Neural cell (in vitro differentiated cells): Measurements from ENCODE around the gene CCDC69. TPM values are rescaled to one million over a fixed set of nuclear protein-coding genes. Genes with fewer than 3 reads are reported as not detected.
"Not testable (repeated sequence)": the region's sequence is repeated elsewhere in the genome, so short reads cannot be mapped to it uniquely, and the experiment has no call there.

Experiments
- H2AFZ ChIP-seq: fragments of 200-600, 300-800 bp; sonication (generic), shearing (Covaris generic); 2 replicates; pipeline ENCODE4 v1.6.0; 2014; ENCODE audit warnings: low read depth, mild to moderate bottlenecking, antibody characterized with exemption, low read length, moderate library complexity
- H3F3A ChIP-seq: fragments of 200-600 bp; shearing (Covaris generic); 2 replicates; pipeline ENCODE4 v1.6.1; 2016; ENCODE audit warnings: mild to moderate bottlenecking, moderate library complexity, mixed read lengths, antibody characterized with exemption, low read length; ENCODE audit not compliant: insufficient read depth, poor library complexity, severe bottlenecking
- H3K27ac ChIP-seq: fragments of 200-600, 300-800 bp; sonication (generic), shearing (Covaris generic); 2 replicates; pipeline ENCODE4 v1.5.1; 2014; ENCODE audit warnings: mild to moderate bottlenecking, low read length, moderate library complexity
- H3K27me3 ChIP-seq: fragments of 300-800, 200-600 bp; sonication (generic), shearing (Covaris generic); 2 replicates; pipeline ENCODE4 v1.6.0; 2014; ENCODE audit warnings: mild to moderate bottlenecking, low read depth, low read length, moderate library complexity; ENCODE audit not compliant: insufficient read depth
- H3K36me3 ChIP-seq: fragments of 300-800, 200-600 bp; sonication (generic), shearing (Covaris generic); 2 replicates; pipeline ENCODE4 v1.5.1; 2014; ENCODE audit warnings: mild to moderate bottlenecking, antibody characterized with exemption, low read length, moderate library complexity; ENCODE audit not compliant: insufficient read depth
- H3K4me2 ChIP-seq: fragments of 300-800, 200-600 bp; sonication (generic), shearing (Covaris generic); 2 replicates; pipeline ENCODE4 v1.6.0; 2014; ENCODE audit warnings: mild to moderate bottlenecking, low read length
- H3K4me3 ChIP-seq: fragments of 300-800, 200-600 bp; sonication (generic), shearing (Covaris generic); 2 replicates; pipeline ENCODE4 v1.5.1; 2014; ENCODE audit warnings: mild to moderate bottlenecking, low read length, moderate library complexity
- H3K79me2 ChIP-seq: fragments of 200-600 bp; shearing (Covaris generic); replicated peaks from 2 replicates; pipeline ENCODE4 v1.6.0; 2014; ENCODE audit warnings: mild to moderate bottlenecking, low read length, moderate library complexity; ENCODE audit not compliant: insufficient read depth
- H3K9ac ChIP-seq: fragments of 300-800, 200-600 bp; sonication (generic), shearing (Covaris generic); 2 replicates; pipeline ENCODE4 v1.6.1; 2016; ENCODE audit warnings: mild to moderate bottlenecking, low read length, mixed read lengths
- H3K9me2 ChIP-seq: fragments of 200-600 bp; shearing (Covaris generic); 2 replicates; pipeline ENCODE4 v1.6.1; 2016; ENCODE audit warnings: mild to moderate bottlenecking, low read length, mixed read lengths; ENCODE audit not compliant: insufficient read depth
- H3K9me3 ChIP-seq: fragments of 200-600, 300-800 bp; sonication (generic), shearing (Covaris generic); 2 replicates; pipeline ENCODE4 v1.6.1; 2016; ENCODE audit warnings: mild to moderate bottlenecking, mixed run types, low read length, moderate library complexity, mixed read lengths
- H4K20me1 ChIP-seq: fragments of 200-600 bp; shearing (Covaris generic); 2 replicates; pipeline ENCODE4 v1.6.1; 2016; ENCODE audit warnings: mild to moderate bottlenecking, mixed run types; ENCODE audit not compliant: insufficient read depth
- CTCF ChIP-seq: fragments of 450-650 bp; IDR thresholded peaks from 2 replicates; pipeline ENCODE4 v1.5.1; 2014; ENCODE audit warnings: antibody characterized with exemption, mild to moderate bottlenecking, moderate library complexity; ENCODE audit not compliant: poor library complexity, severe bottlenecking
- EP300 ChIP-seq: fragments of 450-650 bp; conservative IDR thresholded peaks from 2 replicates; pipeline ENCODE4 v1.6.1; 2014; ENCODE audit warnings: antibody characterized with exemption, mild to moderate bottlenecking, moderate library complexity; ENCODE audit not compliant: poor library complexity, severe bottlenecking
- EZH2 ChIP-seq: fragments of 200-600, 300-800 bp; shearing (Covaris generic), sonication (generic); IDR thresholded peaks from 2 replicates; pipeline ENCODE4 v1.6.1; 2014; ENCODE audit warnings: antibody characterized with exemption, low read length, borderline replicate concordance, mild to moderate bottlenecking; ENCODE audit not compliant: insufficient read depth, poor library complexity, severe bottlenecking
- MXI1 ChIP-seq: fragments of 450-650 bp; conservative IDR thresholded peaks from 2 replicates; pipeline ENCODE4 v1.6.1; 2014; ENCODE audit warnings: antibody characterized with exemption, mild to moderate bottlenecking; ENCODE audit not compliant: poor library complexity, severe bottlenecking
- POLR2AphosphoS5 ChIP-seq: IDR thresholded peaks from 2 replicates; pipeline ENCODE4 v1.6.1; 2012
- RAD21 ChIP-seq: fragments of 450-650 bp; conservative IDR thresholded peaks from 2 replicates; pipeline ENCODE4 v1.6.1; 2014; ENCODE audit warnings: antibody characterized with exemption, mild to moderate bottlenecking, moderate library complexity
- REST ChIP-seq: IDR thresholded peaks from 2 replicates; pipeline ENCODE4 v1.6.1; 2012; ENCODE audit warnings: borderline replicate concordance
- SMC3 ChIP-seq: fragments of 450-650 bp; conservative IDR thresholded peaks from 2 replicates; pipeline ENCODE4 v1.6.1; 2014; ENCODE audit warnings: antibody characterized with exemption, mild to moderate bottlenecking, moderate library complexity; ENCODE audit not compliant: poor library complexity
- TAF1 ChIP-seq: IDR thresholded peaks from 2 replicates; pipeline ENCODE4 v1.6.1; 2012; ENCODE audit warnings: low read depth
- polyA plus RNA-seq: library from polyadenylated mRNA; depleted of rRNA; stranded (reverse); fragments of >200 nt; gene quantifications from 2 replicates; pipeline ENCODE4 v1.2.3, GENCODE V29; 2014

The CCDC69 gene
- polyA plus RNA-seq, 1 donor from 2014 or later = not detected

GRCh38 chr5:151257731-151258181, 33.9 kb upstream of the CCDC69 start:
- Histone ChIP-seq H4K20me1 (no peaks in the 10 kb centered on the region), H3F3A (no peaks in the 10 kb centered on the region), H3K9me2 (no peaks in the 10 kb centered on the region), H3K27ac (no peak overlapping the region), H3K9me3 (no peaks in the 10 kb centered on the region), H3K4me2 (no peak overlapping the region), H3K4me3 (no peak overlapping the region), H3K79me2 (no peaks in the 10 kb centered on the region), H3K36me3 (no peaks in the 10 kb centered on the region), H3K9ac (no peak overlapping the region), H2AFZ (no peak overlapping the region), H3K27me3 (no peaks in the 10 kb centered on the region)
- TF ChIP-seq CTCF (no peak), POLR2AphosphoS5 (no peak), EP300 (no peak), MXI1 (no peak), REST (no peak), TAF1 (no peak), RAD21 (no peak), EZH2 (no peak), SMC3 (no peak)

- H3K79me2 ChIP-seq = no peaks in the 10 kb centered on the region
- H3K9me3 ChIP-seq = no peaks in the 10 kb centered on the region
- H4K20me1 ChIP-seq = no peaks in the 10 kb centered on the region
- H3F3A ChIP-seq = no peaks in the 10 kb centered on the region
- no peak overlapping the region for H3K27ac ChIP-seq
- no peaks in the 10 kb centered on the region for H3K27me3 ChIP-seq
- H3K9me2 ChIP-seq = no peaks in the 10 kb centered on the region
- TF ChIP-seq RAD21 (no peak), EZH2 (no peak), MXI1 (no peak), TAF1 (no peak), REST (no peak), SMC3 (no peak)
- no peak overlapping the region for H3K4me3 ChIP-seq
- H3K36me3 ChIP-seq = no peaks in the 10 kb centered on the region
- H3K9ac ChIP-seq = no peak overlapping the region
- H3K4me2 ChIP-seq = no peak overlapping the region
- H2AFZ ChIP-seq = no peak overlapping the region
Observed at GRCh38 chr5:151255621-151256286, 31.9 kb upstream of the CCDC69 start.

GRCh38 chr5:151254990-151255389, 31.1 kb upstream of the CCDC69 start:
- not testable (repeated sequence) for H4K20me1 ChIP-seq, H3K4me2 ChIP-seq, H3K79me2 ChIP-seq, H3K9ac ChIP-seq, H3K9me3 ChIP-seq, H3K9me2 ChIP-seq, H3F3A ChIP-seq, H3K27ac ChIP-seq, H3K27me3 ChIP-seq, H3K36me3 ChIP-seq, H3K4me3 ChIP-seq, H2AFZ ChIP-seq
